HG02623 (cell line): ENCODE results near the gene GPR55.

Experiments used
- ATAC-seq: cut with Tn5 transposase; IDR thresholded peaks from one replicate; pipeline ENCODE4 v1.9.1; 2021; ENCODE audit warnings: moderate library complexity; ENCODE audit not compliant: unreplicated experiment

Gene GPR55

GRCh38 chr2:230870544-230871360 is 54.3 kb downstream of the GPR55 start:
- ATAC-seq, result no peak

GRCh38 chr2:230869914-230870543 is 55.0 kb downstream of the GPR55 start:
- ATAC-seq, result no peak

- ATAC-seq, result no peak
These were observed 55.8 kb downstream of the GPR55 start for GRCh38 chr2:230868947-230869913.

GRCh38 chr2:230868161-230868946 is 56.7 kb downstream of the GPR55 start:
- ATAC-seq, result no peak

- ATAC-seq, result no peak
These were observed 58.1 kb downstream of the GPR55 start for GRCh38 chr2:230866756-230867523.

- ATAC-seq, result no peak
These were observed 59.0 kb downstream of the GPR55 start for GRCh38 chr2:230865766-230866755.

GRCh38 chr2:230865307-230865765 is 59.7 kb downstream of the GPR55 start:
- no peak for ATAC-seq

GRCh38 chr2:230864605-230865306 is 60.3 kb downstream of the GPR55 start, which contains the start of gene ITM2C:
Gene ITM2C, plus strand, starts transcription at chr2:230864942. Its CDS starts 84 bp downstream, at chr2:230865026.
- peak; percentile 66 for ATAC-seq

- no peak for ATAC-seq
These were observed 60.9 kb downstream of the GPR55 start for GRCh38 chr2:230864122-230864604.

GRCh38 chr2:230863442-230864121 is 61.5 kb downstream of the GPR55 start:
- no peak for ATAC-seq

- no peak for ATAC-seq
These were observed 62.0 kb downstream of the GPR55 start for GRCh38 chr2:230863031-230863430.

GRCh38 chr2:230862292-230862691 is 62.8 kb downstream of the GPR55 start:
- ATAC-seq, result no peak

GRCh38 chr2:230861552-230862255 is 63.3 kb downstream of the GPR55 start:
- ATAC-seq, result no peak
